ENCODE measurements around the gene TMEM9. TPM values are rescaled to one million over a fixed set of nuclear protein-coding genes. Genes with fewer than 3 reads are reported as not detected.

Gene TMEM9
- total RNA-seq, 1 donor from 2014 or later = 66.9 TPM

DNA sequence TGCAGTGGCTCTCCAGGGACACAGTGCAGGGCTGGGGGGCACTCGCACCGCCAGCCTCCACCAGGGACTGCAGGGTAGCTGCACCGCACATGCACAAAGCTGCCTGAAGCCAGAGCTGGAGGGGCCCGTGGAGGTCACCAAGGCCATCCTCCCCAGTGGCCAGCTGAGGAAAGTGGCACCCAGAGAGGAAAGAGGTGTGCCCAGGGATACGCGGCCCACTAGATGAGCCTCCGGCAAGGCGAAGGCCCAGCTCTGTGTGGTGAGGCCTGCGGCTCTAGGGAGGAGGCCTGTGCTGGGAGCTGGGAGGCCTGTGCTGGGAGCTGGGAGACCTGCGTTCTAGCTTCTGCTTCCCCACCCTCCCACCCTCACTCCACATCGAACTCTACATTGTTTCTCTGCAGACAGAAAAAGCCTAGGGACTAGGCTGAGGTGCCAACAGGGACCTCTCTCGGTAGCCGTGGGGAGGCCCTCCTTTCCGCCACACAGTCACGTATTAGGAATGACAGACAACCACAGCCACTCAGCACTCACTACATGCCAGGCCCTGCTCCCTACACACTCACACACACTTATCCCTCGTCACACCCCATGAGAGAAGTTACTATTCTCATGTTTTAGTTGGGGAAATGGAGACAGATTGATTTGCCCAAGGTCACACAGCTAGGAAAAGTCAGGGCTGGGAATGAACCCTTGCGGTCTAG is 26.4 kb downstream of the TMEM9 start:
- TF ChIP-seq, protein P1, sequence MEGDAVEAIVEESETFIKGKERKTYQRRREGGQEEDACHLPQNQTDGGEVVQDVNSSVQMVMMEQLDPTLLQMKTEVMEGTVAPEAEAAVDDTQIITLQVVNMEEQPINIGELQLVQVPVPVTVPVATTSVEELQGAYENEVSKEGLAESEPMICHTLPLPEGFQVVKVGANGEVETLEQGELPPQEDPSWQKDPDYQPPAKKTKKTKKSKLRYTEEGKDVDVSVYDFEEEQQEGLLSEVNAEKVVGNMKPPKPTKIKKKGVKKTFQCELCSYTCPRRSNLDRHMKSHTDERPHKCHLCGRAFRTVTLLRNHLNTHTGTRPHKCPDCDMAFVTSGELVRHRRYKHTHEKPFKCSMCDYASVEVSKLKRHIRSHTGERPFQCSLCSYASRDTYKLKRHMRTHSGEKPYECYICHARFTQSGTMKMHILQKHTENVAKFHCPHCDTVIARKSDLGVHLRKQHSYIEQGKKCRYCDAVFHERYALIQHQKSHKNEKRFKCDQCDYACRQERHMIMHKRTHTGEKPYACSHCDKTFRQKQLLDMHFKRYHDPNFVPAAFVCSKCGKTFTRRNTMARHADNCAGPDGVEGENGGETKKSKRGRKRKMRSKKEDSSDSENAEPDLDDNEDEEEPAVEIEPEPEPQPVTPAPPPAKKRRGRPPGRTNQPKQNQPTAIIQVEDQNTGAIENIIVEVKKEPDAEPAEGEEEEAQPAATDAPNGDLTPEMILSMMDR (IDR thresholded peaks at IDR 0.05; ENCODE audit: insufficient read depth, low read length, severe bottlenecking) = no peak
- no peak overlapping the region for H3K4me3 ChIP-seq (ENCODE audit: low read depth, low read length)
- peaks cover 6% of the 10 kb centered on the region for H3K27me3 ChIP-seq (ENCODE audit: control insufficient read depth, insufficient read depth, low read length)
- peak; percentile 33 for DNase-seq (ENCODE audit: low read depth)
- no peak for FAIRE-seq
- H3K36me3 ChIP-seq (ENCODE audit: control insufficient read depth, insufficient read depth, low read length) = no peaks in the 10 kb centered on the region

DNA sequence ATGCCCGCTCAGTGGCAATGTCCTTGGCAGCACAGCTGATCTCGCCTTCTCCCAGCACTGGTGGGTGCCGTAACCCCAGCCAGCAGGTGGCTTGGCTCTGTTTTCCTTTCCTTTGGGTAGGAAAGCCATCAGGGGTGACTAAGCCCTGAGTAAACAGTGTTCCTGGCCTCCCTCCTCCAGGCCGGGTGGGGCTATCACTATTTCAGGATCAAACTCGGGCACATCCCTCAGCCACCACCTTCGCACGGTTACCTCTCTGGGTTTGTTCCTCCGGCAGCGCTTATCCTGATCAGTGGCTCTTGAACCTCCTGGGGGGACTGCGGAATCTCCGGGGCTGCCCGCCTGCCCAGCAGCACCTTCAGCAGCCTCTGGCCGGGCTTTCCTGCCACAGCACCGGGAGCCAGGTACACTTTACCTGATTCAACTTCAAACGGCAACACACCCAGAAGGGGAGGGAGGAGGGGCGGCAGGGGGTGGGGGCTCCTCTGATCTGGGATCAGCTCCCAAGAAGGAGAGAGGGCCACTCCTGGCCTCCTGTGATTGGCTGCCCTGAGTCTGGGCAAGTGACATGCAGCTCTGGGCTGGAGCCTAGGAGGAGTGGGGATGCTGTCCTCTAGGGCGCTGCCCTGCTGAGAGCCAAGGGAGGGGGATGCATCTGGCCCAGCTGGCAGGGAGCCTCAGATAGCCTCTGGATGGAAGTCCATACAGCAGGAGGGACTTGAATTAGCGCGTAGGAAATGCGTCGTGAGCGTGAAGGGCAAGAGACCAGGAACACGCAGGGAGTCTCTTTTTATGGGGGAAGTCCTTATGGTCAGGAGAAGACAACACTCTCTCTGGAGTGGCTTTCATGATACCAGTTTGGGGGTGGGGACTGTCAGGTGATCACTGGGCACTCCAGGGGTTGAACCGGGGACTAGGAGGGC is 27.2 kb downstream of the TMEM9 start, which contains the start of gene ASCL5:
ASCL5 (minus strand) TSS at position 353 of the 923 bp plus-strand sequence. CDS start 11,812 bp downstream, outside the sequence.
- Histone ChIP-seq H3K27me3 (ENCODE audit: control insufficient read depth, insufficient read depth, low read length) (peaks cover 6% of the 10 kb centered on the region), H3K4me3 (ENCODE audit: low read depth, low read length) (no peak within 1 kb of the TSS), H3K36me3 (ENCODE audit: control insufficient read depth, insufficient read depth, low read length) (no peaks in the 10 kb centered on the region)
- TF ChIP-seq, protein P1 (IDR thresholded peaks at IDR 0.05; ENCODE audit: insufficient read depth, low read length, severe bottlenecking) = peak; percentile 60
- FAIRE-seq (no peak), DNase-seq (ENCODE audit: low read depth) (peak; percentile 65)

DNA sequence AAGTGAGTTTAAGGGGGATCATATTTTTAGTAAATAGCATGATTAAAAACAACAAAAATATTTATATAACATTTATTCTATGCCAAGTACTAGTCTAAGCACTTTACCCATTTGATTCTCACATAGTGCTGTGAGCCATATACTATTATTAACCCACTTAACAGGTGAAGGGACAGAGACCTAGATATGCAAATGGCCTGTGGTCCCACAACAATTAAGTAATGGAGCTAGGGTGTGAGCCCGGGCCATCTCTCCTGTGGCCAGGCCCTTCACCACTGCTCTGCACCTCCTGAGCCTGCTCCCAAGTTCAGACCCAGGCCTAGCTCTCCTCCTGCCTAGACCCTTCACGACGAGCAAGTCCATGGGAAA is 27.8 kb downstream of the TMEM9 start:
- Histone ChIP-seq H3K27me3 (ENCODE audit: control insufficient read depth, insufficient read depth, low read length) (peaks cover 6% of the 10 kb centered on the region), H3K36me3 (ENCODE audit: control insufficient read depth, insufficient read depth, low read length) (no peaks in the 10 kb centered on the region), H3K4me3 (ENCODE audit: low read depth, low read length) (no peak overlapping the region)
- DNase-seq (ENCODE audit: low read depth) = no peak
- TF ChIP-seq, protein P1 (IDR thresholded peaks at IDR 0.05; ENCODE audit: insufficient read depth, low read length, severe bottlenecking) = no peak
- FAIRE-seq = no peak

DNA sequence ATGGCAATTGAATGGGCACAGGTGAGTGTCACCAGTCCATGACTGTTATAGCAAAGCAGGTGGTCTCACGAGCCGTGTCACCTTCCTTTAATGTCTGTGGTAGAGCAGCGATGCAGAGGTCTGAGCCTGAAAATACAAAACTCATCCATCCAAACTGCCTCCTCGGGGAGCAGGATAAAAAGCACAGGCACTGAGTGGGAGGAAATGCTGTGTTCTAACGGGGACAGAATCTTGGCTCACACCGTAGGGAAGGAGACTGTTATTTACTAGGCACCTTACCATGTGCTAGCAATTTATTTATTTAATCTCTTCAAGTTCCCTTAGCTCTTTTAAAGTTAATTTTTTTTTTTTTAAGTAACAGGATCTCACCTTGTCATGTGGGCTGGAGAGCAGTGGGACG is 28.5 kb downstream of the TMEM9 start:
- TF ChIP-seq, protein P1 (IDR thresholded peaks at IDR 0.05; ENCODE audit: insufficient read depth, low read length, severe bottlenecking) = no peak

DNA sequence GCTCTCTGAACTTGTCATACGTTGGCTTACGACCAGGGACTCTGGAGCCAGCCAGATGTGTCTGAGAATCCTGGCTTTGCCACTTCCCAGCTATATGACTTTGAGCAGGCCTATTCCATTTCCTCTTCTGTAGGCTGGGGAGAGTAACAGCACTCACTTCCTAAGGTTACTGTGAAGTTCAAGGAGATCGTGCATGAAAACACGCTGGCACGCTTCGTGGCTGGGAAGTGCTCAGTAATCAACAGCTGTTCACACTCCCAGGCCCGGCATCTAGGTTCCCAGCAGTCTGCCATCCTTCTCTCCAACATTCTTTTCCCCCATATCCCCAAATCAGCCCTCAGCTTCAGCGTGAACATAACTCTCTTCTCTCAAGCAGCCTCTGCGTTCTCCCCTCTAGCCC is 29.3 kb downstream of the TMEM9 start:
- FAIRE-seq = peak; percentile 47

More for the DNA sequence above, 28.5 kb downstream of the TMEM9 start:
- Histone ChIP-seq H3K4me3 (ENCODE audit: low read depth, low read length) (no peak overlapping the region), H3K27me3 (ENCODE audit: control insufficient read depth, insufficient read depth, low read length) (peaks cover 6% of the 10 kb centered on the region), H3K36me3 (ENCODE audit: control insufficient read depth, insufficient read depth, low read length) (no peaks in the 10 kb centered on the region)
- no peak for DNase-seq (ENCODE audit: low read depth)
- FAIRE-seq = no peak

More for the DNA sequence above, 29.3 kb downstream of the TMEM9 start:
- TF ChIP-seq, protein P1 (IDR thresholded peaks at IDR 0.05; ENCODE audit: insufficient read depth, low read length, severe bottlenecking) = no peak
- DNase-seq (ENCODE audit: low read depth) = no peak
- no peak overlapping the region for H3K4me3 ChIP-seq (ENCODE audit: low read depth, low read length)
- peaks cover 7% of the 10 kb centered on the region for H3K27me3 ChIP-seq (ENCODE audit: control insufficient read depth, insufficient read depth, low read length)
- H3K36me3 ChIP-seq (ENCODE audit: control insufficient read depth, insufficient read depth, low read length) = no peaks in the 10 kb centered on the region

Measured in bronchial epithelial cell (primary cell).